Stimulated activated CD4-positive, alpha-beta T cell treated with anti-CD3 and anti-CD28 coated beads, Interleukin-1b, Interleukin-23, amount 100 ng/mL, for 24 hours (primary cell): ENCODE data around the gene PCDHGB1.
"Not testable (repeated sequence)": the region's sequence is repeated elsewhere in the genome, so short reads cannot be mapped to it uniquely, and the experiment has no call there.

Experiments
- DNase-seq, 4 experiments: peaks; one replicate each; pipeline ENCODE4 v3.0.0-alpha.2; 2020; ENCODE audit warnings: low read depth in 4 of 4, low spot score in 1 of 4

PCDHGB1 gene

GRCh38 chr5:141345327-141345726, 4.6 kb upstream of the PCDHGB1 start:
- no peak for DNase-seq

- DNase-seq, result not testable (repeated sequence)
Observed at GRCh38 chr5:141346017-141346416, 3.9 kb upstream of the PCDHGB1 start.

- no peak for DNase-seq
Observed at GRCh38 chr5:141351591-141351990, 1.7 kb downstream of the PCDHGB1 start.

- no peak for DNase-seq
Observed at GRCh38 chr5:141354900-141355469, 5.1 kb downstream of the PCDHGB1 start, which contains the start of gene PCDHGA4. Gene PCDHGA4, plus strand, starts transcription at chr5:141355021. Its CDS starts 87 bp downstream, at chr5:141355108.

- DNase-seq, result no peak
Observed at GRCh38 chr5:141355641-141356040, 5.7 kb downstream of the PCDHGB1 start.

GRCh38 chr5:141356133-141356532, 6.2 kb downstream of the PCDHGB1 start:
- no peak for DNase-seq

- DNase-seq, result no peak
Observed at GRCh38 chr5:141356950-141357349, 7.1 kb downstream of the PCDHGB1 start.

- DNase-seq, result no peak
Observed at GRCh38 chr5:141359790-141360426, 10.0 kb downstream of the PCDHGB1 start, which contains the start of gene PCDHGB2. Gene PCDHGB2, plus strand, starts transcription at chr5:141359994. Its CDS starts 142 bp downstream, at chr5:141360136.

- no peak for DNase-seq
Observed at GRCh38 chr5:141360685-141361084, 10.8 kb downstream of the PCDHGB1 start.

GRCh38 chr5:141362719-141363118, 12.8 kb downstream of the PCDHGB1 start:
- no peak for DNase-seq

- DNase-seq, result no peak
Observed at GRCh38 chr5:141363952-141364660, 14.2 kb downstream of the PCDHGB1 start, which contains the start of gene PCDHGA5. Gene PCDHGA5, plus strand, starts transcription at chr5:141364162. Its CDS starts 169 bp downstream, at chr5:141364331.

GRCh38 chr5:141366016-141366896, 16.4 kb downstream of the PCDHGB1 start:
- no peak for DNase-seq

- peak in 1 of 4 experiments; percentile 8 for DNase-seq
Observed at GRCh38 chr5:141369994-141370848, 20.3 kb downstream of the PCDHGB1 start, which contains the start of gene PCDHGB3. Gene PCDHGB3, plus strand, starts transcription at chr5:141370242. Its CDS starts 153 bp downstream, at chr5:141370395.

GRCh38 chr5:141371572-141372475, 21.9 kb downstream of the PCDHGB1 start:
- no peak for DNase-seq

GRCh38 chr5:141373673-141374317, 23.9 kb downstream of the PCDHGB1 start, which contains the start of gene PCDHGA6:
Gene PCDHGA6, plus strand, starts transcription at chr5:141373891. Its CDS starts 193 bp downstream, at chr5:141374084.
- no peak for DNase-seq

GRCh38 chr5:141374627-141375026, 24.7 kb downstream of the PCDHGB1 start:
- DNase-seq, result no peak

- not testable (repeated sequence) for DNase-seq
Observed at GRCh38 chr5:141375444-141376155, 25.7 kb downstream of the PCDHGB1 start.
